NOMO-1 treated with dmso at 0.1 percent for 144 hours (cell line): Measurements from ENCODE around the gene PNLIPRP1.

Experiments
- DNase-seq: peaks from one replicate; lab custom pipeline; 2025; ENCODE audit not compliant: unreplicated experiment; lab: John Stamatoyannopoulos, UW

Gene PNLIPRP1

DNA sequence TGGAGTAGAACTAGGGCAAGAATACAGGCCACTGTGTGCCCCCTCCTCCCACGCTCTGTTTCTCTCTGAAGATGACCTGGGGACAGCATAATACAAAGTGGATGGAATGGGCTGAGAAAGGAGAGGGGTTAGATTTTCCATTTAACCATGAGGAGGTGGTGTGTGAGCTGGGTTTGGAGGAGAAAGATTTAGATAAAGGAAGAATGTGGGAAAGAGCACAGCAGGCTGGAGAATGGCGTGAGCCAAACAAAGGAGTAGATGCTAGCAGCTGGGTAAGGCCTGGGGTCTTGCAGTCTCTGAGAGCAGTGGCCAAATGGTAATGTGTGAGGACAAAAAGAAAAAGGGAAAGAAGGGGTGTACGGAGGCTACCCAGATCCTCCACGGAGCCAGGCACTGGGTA is 38.6 kb downstream of the PNLIPRP1 start:
- no peak for DNase-seq

DNA sequence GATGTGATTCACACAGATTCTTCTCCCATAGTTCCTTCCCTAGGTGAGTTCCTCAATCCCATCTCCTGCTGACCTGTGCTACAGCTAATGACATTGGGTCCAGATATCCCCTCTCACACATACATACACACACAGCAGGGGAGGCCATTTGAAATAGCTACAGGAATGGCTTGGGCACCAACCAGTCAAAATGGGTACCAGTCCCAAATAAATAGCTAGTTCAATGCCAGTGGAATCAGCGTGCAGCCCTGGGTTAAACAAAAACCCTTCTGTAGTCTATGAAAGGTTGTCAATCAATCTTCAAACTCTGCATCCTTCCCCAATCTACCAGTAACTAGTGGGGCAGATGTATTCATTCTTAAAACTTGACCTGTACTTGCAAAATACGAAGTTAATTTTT is 39.3 kb downstream of the PNLIPRP1 start:
- DNase-seq: no peak

DNA sequence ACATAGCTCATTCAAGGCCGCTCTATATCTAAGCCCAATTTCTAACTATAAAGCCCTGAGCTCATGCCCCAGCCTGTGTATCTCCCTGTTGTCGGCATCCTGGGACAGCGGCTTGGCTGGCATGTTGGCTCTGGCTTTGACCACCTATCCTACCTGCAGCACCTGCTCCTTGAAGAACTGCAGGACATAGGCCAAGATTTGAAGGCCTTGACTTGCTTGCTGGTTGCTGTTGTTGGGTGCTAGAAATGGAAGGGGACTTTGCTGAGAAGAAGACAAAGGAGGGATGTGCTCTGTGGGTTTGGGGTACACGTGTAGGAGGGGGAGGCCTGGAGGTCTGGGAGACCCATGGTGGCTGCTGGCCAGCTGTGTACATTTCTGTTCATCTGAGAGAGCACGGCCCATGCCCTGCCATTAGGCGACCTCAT is 41.1 kb downstream of the PNLIPRP1 start:
- DNase-seq: no peak

DNA sequence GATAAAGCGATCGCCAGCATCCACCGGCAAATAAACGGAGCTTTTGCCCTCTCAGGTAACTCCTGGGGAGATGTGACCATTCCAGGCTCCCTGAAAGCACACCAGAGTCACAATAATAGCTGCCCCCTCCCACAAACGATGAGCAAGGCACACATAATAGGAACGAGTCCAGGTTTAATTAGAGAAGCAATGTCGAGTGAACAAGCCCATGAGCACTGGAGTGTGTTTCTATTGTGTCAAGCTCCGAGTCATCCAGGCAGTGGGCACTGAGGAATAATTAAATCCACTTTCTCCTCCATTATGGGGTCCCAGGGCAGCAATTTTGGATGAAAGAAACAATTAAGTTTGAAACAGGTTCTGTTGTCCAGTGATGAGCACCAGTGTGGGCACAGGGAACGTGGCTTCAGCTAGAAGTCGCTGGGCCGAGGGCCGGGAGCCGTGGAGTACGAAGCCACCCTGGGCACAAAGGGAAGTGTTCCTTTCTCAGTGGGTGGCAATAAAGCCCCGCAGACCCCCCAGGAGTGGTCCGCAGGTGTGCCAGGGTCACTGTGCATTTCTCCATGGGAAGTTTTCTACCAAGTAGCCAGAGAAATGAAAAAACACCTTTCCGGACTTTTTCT is 41.9 kb downstream of the PNLIPRP1 start:
- no peak for DNase-seq

DNA sequence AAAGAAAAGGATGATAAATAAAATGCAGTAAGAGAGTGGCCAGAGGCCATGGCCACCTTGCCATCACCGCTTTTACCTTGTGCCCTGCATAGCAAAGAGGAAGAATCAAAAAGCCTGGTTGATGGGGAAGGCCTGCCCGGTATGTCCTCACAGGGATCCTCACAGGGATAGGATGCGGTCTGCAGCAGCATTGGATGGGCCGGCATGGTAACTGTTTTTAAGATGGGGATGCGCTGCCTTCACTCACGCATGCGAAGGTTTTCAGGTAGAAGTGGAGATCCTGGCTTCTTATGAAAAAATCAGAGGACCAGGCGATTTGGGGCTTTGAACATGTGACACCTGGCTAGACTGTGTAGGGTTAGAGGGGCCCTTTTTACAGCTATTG is 42.4 kb downstream of the PNLIPRP1 start:
- DNase-seq: no peak

DNA sequence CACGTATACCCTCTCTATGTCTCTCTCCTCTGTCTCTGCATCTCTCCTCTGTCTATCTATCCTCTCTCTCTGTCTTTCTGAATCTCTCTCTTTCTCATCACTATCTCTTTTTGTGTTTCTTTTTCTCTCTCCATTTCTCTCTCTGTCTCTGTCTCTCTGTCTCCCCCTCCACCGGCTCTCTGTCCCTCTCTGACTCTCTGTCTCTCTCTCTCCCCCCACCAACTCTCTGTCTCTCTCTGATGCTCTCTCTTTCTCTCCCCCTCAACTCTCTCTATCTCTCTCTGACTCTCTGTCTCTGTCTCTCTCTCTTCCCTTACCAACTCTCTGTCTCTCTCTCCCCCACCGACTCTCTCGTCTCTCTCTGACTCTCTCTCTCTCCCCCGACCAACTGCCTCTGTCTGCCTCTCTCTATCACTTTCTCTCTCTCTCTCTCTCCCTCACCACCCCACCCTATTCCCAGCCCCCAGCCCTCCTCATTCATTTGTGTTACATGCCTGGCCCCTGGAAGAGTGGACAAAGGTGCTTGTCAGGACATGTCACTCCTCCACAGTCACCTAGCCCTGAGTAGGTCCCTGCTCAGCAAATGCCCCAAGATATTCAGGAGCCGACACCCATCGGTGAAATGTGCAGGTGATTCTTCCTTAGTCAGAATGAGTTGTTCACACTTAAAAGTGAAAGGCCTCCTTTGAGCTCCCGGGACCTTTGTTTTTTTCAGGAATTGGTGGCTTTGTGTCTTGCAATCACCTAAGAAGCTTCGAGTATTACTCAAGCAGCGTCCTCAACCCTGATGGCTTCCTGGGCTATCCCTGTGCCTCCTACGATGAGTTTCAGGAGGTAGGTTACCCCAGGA is 43.6 kb downstream of the PNLIPRP1 start:
- no peak for DNase-seq

DNA sequence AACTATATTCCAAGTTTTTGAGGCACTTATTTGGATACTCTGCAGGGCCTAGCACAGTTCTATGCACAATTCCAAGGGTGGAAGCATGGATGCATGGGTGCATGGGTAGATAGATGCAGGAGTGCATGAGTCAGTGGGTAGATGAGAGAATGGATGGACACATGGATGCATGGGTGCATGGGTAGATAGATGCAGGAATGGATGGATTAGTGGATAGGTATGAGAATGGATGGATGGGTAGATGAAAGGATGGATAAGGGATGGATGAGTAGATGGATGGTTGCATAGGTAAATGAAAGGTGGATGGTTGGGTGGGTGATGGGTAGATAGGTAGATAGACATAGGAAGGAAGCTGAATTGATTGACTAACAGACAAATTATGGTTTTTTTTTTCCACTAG is 45.6 kb downstream of the PNLIPRP1 start:
- DNase-seq: no peak

DNA sequence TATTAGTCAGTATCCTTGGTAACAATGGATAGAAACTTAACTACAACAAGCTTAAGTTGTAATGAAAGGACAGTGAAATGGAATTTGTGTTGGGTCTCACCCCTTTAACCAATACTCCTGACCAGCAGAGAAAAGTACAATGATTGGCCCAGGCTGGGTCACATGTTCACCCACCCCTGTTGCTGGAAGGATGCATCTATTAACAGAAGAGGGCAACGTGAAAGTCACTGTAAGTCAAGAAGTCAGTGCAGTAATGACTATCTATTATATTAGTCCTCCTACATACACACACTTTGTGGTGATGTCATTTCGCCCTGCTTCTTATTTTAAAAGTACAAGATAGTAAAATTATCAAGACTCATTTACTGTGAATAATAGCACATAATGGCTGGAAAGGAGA is 46.2 kb downstream of the PNLIPRP1 start:
- DNase-seq: no peak

DNA sequence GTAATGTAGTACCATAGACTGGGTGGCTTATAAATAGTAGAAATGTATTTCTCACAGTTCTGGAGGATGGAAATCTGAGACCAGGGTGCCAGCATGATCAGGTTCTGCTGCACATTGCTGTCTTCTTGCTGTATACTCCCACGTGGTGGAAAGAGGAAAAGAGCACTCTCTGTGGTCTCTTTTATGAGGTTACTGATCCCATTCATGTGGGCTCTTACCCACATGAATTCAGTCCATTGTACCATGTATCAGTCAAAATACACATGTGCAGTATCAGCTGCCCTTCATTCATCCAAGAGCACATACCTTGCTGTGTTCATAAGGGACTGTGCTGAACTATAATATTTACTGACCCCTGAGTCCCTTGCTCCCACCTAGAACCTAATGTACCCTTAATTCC is 47.1 kb downstream of the PNLIPRP1 start:
- DNase-seq: no peak

DNA sequence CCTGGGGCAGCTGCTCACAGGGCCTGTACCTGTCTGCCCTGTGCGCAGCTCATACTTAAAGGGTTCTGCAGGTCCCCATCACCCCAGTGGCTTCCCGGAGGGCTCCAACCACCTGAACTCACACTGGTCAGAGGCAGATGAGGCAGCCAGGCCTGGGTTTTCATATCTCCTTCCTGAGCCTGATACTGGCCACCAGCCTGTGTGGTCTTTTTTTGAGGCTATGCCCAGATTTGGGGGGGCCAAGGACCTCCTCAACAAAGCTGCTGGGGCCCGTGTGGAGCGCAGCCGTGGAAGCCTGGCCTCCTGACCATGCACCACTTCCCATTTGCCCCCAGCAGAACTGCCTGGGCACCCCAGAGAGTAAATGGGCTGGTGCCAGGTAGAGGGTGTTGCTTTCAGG is 55.7 kb downstream of the PNLIPRP1 start:
- DNase-seq: no peak

DNA sequence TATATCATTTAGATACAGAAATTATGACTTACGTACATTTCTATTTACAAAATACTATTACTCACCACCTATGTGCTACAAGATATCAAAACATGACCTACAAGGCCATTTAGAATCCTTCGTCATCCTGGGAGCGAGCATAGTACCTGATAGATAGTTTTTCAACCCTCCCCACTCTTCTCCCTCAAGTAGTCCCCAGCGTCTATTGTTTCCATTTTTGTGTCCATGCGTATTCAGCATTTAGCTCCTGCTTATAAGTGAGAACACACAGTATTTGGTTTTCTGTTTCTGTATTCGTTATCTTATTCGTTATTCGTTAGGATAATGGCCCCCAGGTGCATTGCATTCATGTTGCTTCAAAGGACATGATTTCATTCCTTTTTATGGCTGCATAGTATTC is 58.1 kb downstream of the PNLIPRP1 start:
- no peak for DNase-seq

DNA sequence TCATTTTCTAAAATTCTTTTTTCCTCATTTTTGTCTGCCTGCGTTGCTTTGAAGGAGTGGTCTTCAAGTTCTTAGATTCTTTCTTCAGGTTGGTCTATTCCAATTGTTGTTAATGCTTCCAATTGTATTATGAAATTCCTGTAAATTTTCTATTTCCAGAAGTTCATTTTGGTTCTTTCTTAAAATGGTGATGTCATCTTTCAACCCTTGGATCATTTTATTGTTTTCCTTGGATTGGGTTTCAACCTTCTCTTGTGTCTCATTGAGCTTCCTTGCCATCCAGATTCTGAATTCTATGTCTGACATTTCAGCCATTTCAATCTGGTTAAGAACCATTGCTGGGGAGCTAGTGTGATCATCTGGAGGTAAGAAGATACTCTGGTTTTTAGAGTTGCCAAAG is 63.1 kb downstream of the PNLIPRP1 start:
- no peak for DNase-seq

DNA sequence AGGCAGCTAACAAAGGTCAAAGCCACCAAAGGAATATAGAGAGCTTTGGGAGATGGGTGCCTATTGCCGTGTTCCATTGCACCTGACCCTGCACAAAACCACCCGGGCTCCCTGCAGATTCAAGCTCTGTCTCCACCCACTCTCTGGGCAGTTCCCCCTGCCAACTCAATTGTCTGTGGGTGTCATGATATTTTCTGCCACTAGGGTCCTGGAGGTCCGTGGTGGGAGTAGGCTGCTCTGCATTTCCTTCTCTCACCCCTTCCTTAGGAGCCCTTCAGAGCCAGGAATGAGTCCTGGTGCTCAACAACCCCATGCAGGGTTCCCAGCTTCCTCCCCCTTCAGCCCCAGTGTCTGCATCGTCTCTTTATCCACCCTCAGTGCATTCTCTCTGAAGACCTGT is 64.1 kb downstream of the PNLIPRP1 start:
- no peak for DNase-seq

DNA sequence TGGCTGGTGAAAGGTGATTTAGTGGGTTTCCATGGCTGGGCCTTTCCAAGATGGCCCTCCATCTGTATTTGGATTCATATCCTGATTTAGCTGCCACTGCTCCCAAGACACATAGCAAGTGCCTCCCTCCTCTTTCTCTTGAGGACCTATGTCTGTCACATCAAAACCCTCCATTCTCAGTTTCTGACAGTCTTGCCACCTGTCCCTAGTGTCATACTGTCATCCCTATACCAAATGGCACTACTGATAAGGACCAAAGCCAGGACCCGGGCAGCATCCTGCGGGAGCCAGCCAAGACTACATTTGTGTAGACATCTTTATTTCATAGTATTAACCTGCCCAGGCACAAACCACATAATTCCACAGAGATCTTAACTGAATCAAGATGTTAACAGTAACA is 64.8 kb downstream of the PNLIPRP1 start:
- no peak for DNase-seq

DNA sequence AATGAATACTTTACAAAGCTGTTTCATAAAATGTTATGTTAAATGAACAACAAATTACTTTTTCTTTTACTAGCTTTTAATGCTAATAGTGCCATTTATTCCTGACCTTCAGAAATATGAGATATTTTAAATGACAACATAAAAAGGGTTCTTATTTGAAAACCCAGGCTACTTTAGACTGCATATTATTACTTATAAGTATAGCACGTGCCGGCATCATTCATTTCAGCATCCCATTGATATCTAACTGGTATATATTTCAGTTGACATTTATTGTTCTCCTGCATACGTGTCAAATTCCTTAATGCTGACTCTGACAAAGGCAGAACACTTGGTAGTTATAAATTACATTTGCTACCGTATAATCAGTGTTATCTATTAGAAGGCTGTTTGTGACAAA is 65.3 kb downstream of the PNLIPRP1 start:
- DNase-seq: no peak

DNA sequence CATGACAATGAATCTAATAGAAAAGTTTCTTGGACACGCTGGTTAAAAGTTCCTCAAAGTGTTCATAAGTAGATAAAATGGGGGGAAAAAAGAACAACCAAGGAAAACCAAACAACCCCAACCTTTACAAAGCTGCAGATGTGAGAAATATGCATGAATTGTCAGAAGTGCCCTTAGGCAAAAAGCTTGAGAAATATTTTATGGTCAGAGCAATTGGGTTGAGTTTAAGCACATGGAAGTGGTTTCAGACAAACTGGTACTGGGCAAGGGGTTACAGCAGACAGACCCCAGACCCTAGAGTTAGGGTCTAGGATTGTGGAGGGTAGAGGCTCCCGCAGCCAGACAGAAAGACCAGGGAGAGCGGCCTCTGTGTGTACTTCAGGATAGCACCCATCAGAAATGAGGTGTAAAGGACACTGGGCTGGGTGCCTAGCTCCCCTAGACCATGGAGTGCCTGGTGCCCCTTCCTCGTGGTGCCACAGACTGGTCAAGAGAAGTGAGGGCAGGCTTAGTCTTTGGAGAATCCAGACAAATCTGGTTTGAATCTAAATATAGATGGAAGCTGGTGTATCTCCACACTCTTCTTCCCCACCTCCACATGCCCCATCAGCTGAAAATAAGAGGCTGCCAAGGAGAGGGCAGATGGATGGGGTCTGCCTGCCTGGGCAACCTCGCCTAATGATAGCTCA is 67.2 kb downstream of the PNLIPRP1 start:
- no peak for DNase-seq
